CD14-positive monocyte (primary cell): ENCODE results near the gene SPAG5. TPM values are rescaled to one million over a fixed set of nuclear protein-coding genes. Genes with fewer than 3 reads are reported as not detected.
A peak's percentile ranks its signal among the peaks of the same experiment; 100 is the strongest.

Experiments used
- DNase-seq, 3 donors: peaks; one replicate each; pipeline ENCODE4 v3.0.0-alpha.2; 2011 to 2022
- H2AFZ ChIP-seq: 2 replicates; pipeline ENCODE4 v1.6.0; 2012; ENCODE audit warnings: mild to moderate bottlenecking, low read depth, low read length, inconsistent platforms; ENCODE audit not compliant: insufficient read depth, poor library complexity, severe bottlenecking
- H3K27ac ChIP-seq, 2 donors: 1 replicate in 1 of 2; 2 replicates in 1 of 2; pipeline ENCODE4 v1.5.1; 2012 to 2013; ENCODE audit warnings: low read length in 2 of 2, control low read depth in 1 of 2, inconsistent platforms in 1 of 2, low read depth in 1 of 2, mild to moderate bottlenecking in 1 of 2
- H3K27me3 ChIP-seq, 2 donors: one replicate each; pipeline versions ENCODE4 v1.6.0 to v1.6.1; 2011 to 2013; ENCODE audit warnings: low read length in 2 of 2; ENCODE audit not compliant: control insufficient read depth in 2 of 2, insufficient read depth in 2 of 2
- H3K36me3 ChIP-seq, 2 donors: replicated peaks in 1 of 2; 1 replicate in 1 of 2; 2 replicates in 1 of 2; pipeline versions ENCODE4 v1.5.1 to v1.6.1; 2012 to 2013; ENCODE audit warnings: low read length in 2 of 2, control low read depth in 1 of 2, inconsistent platforms in 1 of 2, mild to moderate bottlenecking in 1 of 2; ENCODE audit not compliant: insufficient read depth in 2 of 2, control insufficient read depth in 1 of 2
- H3K4me1 ChIP-seq, 2 donors: 1 replicate in 1 of 2; 2 replicates in 1 of 2; pipeline versions ENCODE4 v1.5.1 to v1.6.1; 2012 to 2013; ENCODE audit warnings: low read length in 2 of 2, control low read depth in 1 of 2, inconsistent platforms in 1 of 2, mild to moderate bottlenecking in 1 of 2, moderate library complexity in 1 of 2; ENCODE audit not compliant: insufficient read depth in 2 of 2, control insufficient read depth in 1 of 2
- H3K4me2 ChIP-seq: replicated peaks from 2 replicates; pipeline ENCODE3; 2012; ENCODE audit warnings: low read length, moderate library complexity, mild to moderate bottlenecking; ENCODE audit not compliant: poor library complexity, severe bottlenecking; ENCODE audit errors: extremely low read depth
- H3K4me3 ChIP-seq, 3 experiments: fragments of 200-600 bp in 1 of 3; sonication (generic) in 1 of 3; replicated peaks in 1 of 3; 1 replicate in 2 of 3; 2 replicates in 1 of 3; pipeline ENCODE4 v1.5.1; 2011 to 2013; ENCODE audit warnings: low read length in 3 of 3, mild to moderate bottlenecking in 3 of 3, control low read depth in 2 of 3, low read depth in 2 of 3, inconsistent platforms in 1 of 3, moderate library complexity in 1 of 3
- H3K79me2 ChIP-seq: 2 replicates; pipeline ENCODE4 v1.6.0; 2012; ENCODE audit warnings: mild to moderate bottlenecking, control low read depth, inconsistent platforms, low read length, moderate library complexity; ENCODE audit not compliant: insufficient read depth
- H3K9ac ChIP-seq: 2 replicates; pipeline ENCODE4 v1.6.0; 2017; ENCODE audit warnings: low read length, mild to moderate bottlenecking; ENCODE audit not compliant: insufficient read depth, poor library complexity, severe bottlenecking
- H3K9me3 ChIP-seq, 2 donors: replicated peaks in 1 of 2; 1 replicate in 1 of 2; 2 replicates in 1 of 2; pipeline versions ENCODE4 v1.5.1 to v1.6.1; 2012 to 2013; ENCODE audit warnings: low read length in 2 of 2, control low read depth in 1 of 2; ENCODE audit not compliant: control insufficient read depth in 1 of 2, insufficient read depth in 1 of 2
- H4K20me1 ChIP-seq: 2 replicates; pipeline ENCODE4 v1.6.0; 2012; ENCODE audit warnings: mild to moderate bottlenecking, low read length, control low read depth, moderate library complexity; ENCODE audit not compliant: insufficient read depth
- H3K27ac Mint-ChIP-seq, 7 donors: one replicate each; pipeline ENCODE4 v1.8.0; 2020; ENCODE audit warnings: mild to moderate bottlenecking in 7 of 7, mixed read lengths in 7 of 7, moderate library complexity in 6 of 7, inconsistent platforms in 2 of 7
- H3K27me3 Mint-ChIP-seq, 3 donors: one replicate each; pipeline ENCODE4 v1.8.0; 2021 to 2022; ENCODE audit warnings: low read depth in 3 of 3, mild to moderate bottlenecking in 3 of 3, mixed read lengths in 3 of 3, moderate library complexity in 3 of 3, inconsistent platforms in 1 of 3
- H3K36me3 Mint-ChIP-seq, 2 donors: one replicate each; pipeline ENCODE4 v1.8.0; 2020; ENCODE audit warnings: mixed read lengths in 2 of 2, inconsistent platforms in 1 of 2, mild to moderate bottlenecking in 1 of 2
- H3K4me1 Mint-ChIP-seq: one replicate; pipeline ENCODE4 v1.8.0; 2020; ENCODE audit warnings: mild to moderate bottlenecking, mixed read lengths
- H3K4me3 Mint-ChIP-seq, 2 donors: one replicate each; pipeline ENCODE4 v1.8.0; 2020; ENCODE audit warnings: mild to moderate bottlenecking in 2 of 2, mixed read lengths in 2 of 2, moderate library complexity in 1 of 2
- H3K9me3 Mint-ChIP-seq, 7 donors: one replicate each; pipeline ENCODE4 v1.8.0; 2020 to 2022; ENCODE audit warnings: mixed read lengths in 7 of 7, mild to moderate bottlenecking in 6 of 7, moderate library complexity in 6 of 7, inconsistent platforms in 2 of 7
- WGBS: methylation state at CpG from one replicate; pipeline ENCODE4 v1.1.5; 2013; ENCODE audit warnings: missing lambda C conversion rate; ENCODE audit not compliant: insufficient coverage; 5-methylcytosine and 5-hydroxymethylcytosine counted together
- intact Hi-C, 2 donors: fragments of 100-400 bp; cut with micrococcal nuclease; formaldehyde crosslinking; loops; one replicate each; pipeline versions ENCODE4 v1.15.0 to v1.15.1; 2023
- polyA plus RNA-seq, 3 donors: library from polyadenylated mRNA; depleted of rRNA in 1 of 3; unstranded in 2 of 3; stranded (reverse) in 1 of 3; fragments of 300-500 nt in 2 of 3; fragments of >200 nt in 1 of 3; fragmentation: Illumina TruSeq in 2 of 3; gene quantifications; 1 replicate in 2 of 3; 2 replicates in 1 of 3; pipeline ENCODE4 v1.2.3, GENCODE V29; 2012 to 2021
- TF ChIP-seq, protein P1 (sequence below): fragments of 200-600 bp; IDR thresholded peaks from one replicate; pipeline ENCODE4 v1.8.0; 2022; ENCODE audit warnings: antibody characterized with exemption, mild to moderate bottlenecking

Gene SPAG5
- polyA plus RNA-seq, 3 donors: 7.7 TPM; not detected in 2

DNA sequence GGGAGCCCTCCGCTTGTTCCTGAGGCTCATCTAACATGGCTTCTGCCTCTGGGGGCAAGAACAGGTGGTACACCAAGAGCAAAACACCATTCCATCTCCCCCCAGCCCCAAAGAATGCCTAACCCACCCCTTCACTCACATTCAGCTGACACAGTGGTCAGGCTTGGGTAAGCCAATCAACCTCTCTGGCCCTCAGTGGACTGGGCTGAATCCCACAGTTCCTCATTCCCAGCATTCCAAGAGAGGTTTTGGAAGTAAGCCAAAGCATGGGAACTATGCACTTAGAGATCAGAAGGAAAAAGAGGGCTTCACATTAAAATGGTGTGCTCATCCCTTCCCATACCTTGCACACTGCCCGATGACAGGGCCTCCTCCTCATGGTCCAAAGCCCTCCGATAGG lies 35.4 kb downstream of the SPAG5 start:
- peaks cover 17% of the 10 kb centered on the region for H3K4me1 Mint-ChIP-seq
- H3K27me3 Mint-ChIP-seq: no peaks in the 10 kb centered on the region
- Histone ChIP-seq H2AFZ (no peak overlapping the region), H3K9ac (no peak overlapping the region), H3K27ac (no peak overlapping the region), H3K9me3 (no peaks in the 10 kb centered on the region), H3K79me2 (peaks cover 36% of the 10 kb centered on the region), H3K4me3 (no peak overlapping the region), H3K4me1 (peaks cover 17 to 19% of the 10 kb centered on the region in 2 donors), H4K20me1 (peaks cover 33% of the 10 kb centered on the region), H3K27me3 (no peaks in the 10 kb centered on the region), H3K36me3 (peaks cover 41 to 54% of the 10 kb centered on the region in 2 donors), H3K4me2 (no peak overlapping the region)
- no CpG with 5 or more reads among the region's 3 CpGs for WGBS
- no peak overlapping the region for H3K27ac Mint-ChIP-seq
- peaks cover 0 to 2% (median 0%) of the 10 kb centered on the region in 7 donors for H3K9me3 Mint-ChIP-seq
- peaks cover 49 to 70% of the 10 kb centered on the region in 2 donors for H3K36me3 Mint-ChIP-seq
- no peak for DNase-seq
- intact Hi-C loops: no loop called here
- TF ChIP-seq, protein P1, sequence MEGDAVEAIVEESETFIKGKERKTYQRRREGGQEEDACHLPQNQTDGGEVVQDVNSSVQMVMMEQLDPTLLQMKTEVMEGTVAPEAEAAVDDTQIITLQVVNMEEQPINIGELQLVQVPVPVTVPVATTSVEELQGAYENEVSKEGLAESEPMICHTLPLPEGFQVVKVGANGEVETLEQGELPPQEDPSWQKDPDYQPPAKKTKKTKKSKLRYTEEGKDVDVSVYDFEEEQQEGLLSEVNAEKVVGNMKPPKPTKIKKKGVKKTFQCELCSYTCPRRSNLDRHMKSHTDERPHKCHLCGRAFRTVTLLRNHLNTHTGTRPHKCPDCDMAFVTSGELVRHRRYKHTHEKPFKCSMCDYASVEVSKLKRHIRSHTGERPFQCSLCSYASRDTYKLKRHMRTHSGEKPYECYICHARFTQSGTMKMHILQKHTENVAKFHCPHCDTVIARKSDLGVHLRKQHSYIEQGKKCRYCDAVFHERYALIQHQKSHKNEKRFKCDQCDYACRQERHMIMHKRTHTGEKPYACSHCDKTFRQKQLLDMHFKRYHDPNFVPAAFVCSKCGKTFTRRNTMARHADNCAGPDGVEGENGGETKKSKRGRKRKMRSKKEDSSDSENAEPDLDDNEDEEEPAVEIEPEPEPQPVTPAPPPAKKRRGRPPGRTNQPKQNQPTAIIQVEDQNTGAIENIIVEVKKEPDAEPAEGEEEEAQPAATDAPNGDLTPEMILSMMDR: no peak
- no peak overlapping the region for H3K4me3 Mint-ChIP-seq

DNA sequence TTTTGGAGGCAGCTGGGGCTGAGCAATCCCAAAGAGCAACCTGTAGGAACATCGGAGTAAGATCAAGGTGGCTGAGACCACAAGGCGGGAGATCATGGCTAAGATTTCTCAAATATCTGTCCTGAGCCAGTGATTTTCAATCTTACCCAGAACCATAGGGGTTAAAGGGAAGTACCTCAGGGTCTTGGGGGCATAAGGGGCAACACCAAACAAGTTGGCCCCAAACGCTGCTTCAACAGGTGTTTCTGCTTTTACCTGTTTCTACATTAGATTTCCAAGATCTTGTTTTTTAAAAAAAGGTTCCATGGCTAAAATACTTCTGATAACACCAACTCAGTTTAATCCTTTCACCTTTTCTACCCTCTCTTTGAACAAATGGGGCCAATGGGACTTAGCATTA lies 43.8 kb downstream of the SPAG5 start:
- Histone ChIP-seq H3K27ac (no peak overlapping the region), H3K4me3 (no peak overlapping the region), H4K20me1 (peaks cover 21% of the 10 kb centered on the region), H2AFZ (no peak overlapping the region), H3K79me2 (peaks cover 20% of the 10 kb centered on the region), H3K9ac (no peak overlapping the region), H3K4me2 (no peak overlapping the region), H3K4me1 (peaks cover 24 to 28% of the 10 kb centered on the region in 2 donors), H3K27me3 (no peaks in the 10 kb centered on the region), H3K36me3 (peaks cover 60 to 70% of the 10 kb centered on the region in 2 donors), H3K9me3 (no peaks in the 10 kb centered on the region)
- no peak for DNase-seq
- WGBS: no CpG with 5 or more reads among the region's 3 CpGs
- Mint-ChIP-seq H3K27me3 (peaks cover 0 to 2% (median 0%) of the 10 kb centered on the region in 3 donors), H3K36me3 (peaks cover 73 to 82% of the 10 kb centered on the region in 2 donors), H3K4me1 (peaks cover 24% of the 10 kb centered on the region), H3K9me3 (no peaks in the 10 kb centered on the region), H3K4me3 (no peak overlapping the region), H3K27ac (peak overlapping the region in 1 of 7 donors; percentile 73)
- intact Hi-C loops: no loop called here
- TF ChIP-seq, protein P1: no peak
